HG02973 (cell line): ENCODE measurements around the gene PCIF1.
"Not testable (repeated sequence)": the region's sequence is repeated elsewhere in the genome, so short reads cannot be mapped to it uniquely, and the experiment has no call there.

Experiments
- ATAC-seq: cut with Tn5 transposase; IDR thresholded peaks from one replicate; pipeline ENCODE4 v1.9.1; 2021; ENCODE audit warnings: moderate library complexity; ENCODE audit not compliant: unreplicated experiment

PCIF1 gene

DNA sequence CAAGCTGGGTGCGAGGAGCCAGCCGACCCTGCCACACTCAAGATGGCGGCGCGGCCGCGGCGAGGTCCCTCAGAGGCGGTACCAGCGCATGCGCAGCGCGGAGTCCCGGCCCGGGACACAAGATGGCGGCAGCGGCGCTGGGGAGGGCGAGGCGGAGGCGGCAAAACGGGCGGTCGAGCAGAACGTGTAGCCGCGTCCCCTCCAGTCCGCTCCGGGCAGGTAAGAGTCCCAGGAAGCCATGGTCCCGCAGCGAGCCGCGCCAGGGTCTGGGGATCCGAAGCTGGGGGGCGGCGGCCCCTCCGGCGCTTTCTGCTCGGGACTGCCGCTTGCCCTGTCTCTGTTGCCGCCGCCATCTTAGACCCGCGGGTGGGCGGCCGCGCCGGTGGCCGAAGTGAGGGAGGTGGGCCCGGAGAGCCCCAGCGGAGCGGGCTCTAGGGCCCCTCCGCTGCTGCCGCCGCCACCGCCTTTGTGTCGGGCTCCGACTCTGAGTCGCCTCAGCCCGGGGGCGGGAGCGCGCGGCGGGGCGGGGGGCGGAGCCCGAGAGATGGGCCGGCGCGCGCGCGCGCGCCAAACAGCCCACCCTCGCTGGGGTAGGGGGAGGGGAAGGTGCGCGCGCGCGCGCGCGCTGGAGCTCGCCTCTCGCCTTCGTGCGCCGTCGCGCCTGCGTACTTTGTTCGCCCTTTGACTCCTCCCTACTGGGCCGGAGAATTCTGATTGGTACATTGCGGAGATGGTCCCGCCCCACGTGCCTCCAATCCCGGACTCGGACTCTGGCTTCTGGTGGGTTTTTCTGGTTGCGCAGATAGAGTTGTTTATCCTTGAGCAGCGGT, at the start of gene PCIF1:
PCIF1 (plus strand) TSS at position 98 of the 830 bp plus-strand sequence. CDS start 4,317 bp downstream, outside the sequence.
- ATAC-seq = peak; percentile 72

DNA sequence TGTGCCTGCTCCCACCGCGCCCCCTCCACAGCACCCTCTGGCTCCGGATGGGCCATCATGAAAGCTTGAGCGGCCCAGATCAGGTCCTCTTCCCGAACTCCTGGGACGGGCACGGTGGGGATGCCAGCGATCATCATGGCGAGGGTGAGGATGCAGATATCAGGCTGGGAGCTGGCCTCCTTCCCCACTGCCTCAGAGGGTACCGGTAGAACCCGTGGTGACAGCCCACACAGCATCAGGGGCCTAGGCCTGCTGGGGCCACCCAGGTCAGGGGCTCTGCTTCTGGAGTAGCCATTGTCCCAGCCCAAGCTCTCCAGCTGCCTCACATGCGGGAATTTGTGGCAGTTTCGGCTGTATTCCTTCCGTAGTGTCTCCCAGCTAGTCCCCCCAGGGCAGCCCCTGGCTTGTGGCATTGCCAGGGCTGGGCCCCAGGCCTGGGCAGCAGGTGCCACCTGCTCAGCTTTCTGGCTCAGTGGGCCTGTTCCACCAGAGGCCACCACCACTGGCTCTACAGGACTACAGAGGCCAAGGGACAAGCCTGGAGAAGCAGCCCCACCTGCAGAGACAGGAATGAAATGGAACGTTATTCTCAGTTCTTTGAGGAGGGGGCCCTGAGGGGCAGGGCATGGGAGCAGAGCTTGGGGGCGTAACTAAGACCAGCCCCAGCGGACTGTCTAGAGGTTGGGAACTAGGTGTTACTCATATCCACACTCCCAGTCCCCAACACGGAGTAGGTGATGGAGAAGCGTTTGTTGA, 47.7 kb upstream of the PCIF1 start:
- no peak for ATAC-seq

DNA sequence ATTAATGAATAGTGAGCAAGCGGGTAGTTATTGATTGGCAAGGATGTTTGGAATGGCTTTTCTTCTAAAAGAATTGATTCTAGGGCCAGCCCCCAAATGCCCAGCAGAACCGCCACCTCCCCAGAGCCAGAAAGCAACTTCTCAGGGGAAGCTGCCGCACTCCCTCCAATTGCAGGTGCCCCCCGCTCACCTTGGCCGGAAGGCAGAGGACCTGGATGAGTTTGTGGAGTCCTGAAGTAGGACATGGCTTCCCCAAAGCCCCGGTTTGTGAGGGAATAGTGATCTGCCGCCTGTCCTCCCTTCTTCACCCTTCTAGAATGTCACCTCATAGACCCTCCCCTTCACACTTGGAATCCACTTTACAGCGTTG, 47.2 kb upstream of the PCIF1 start, which contains the start of gene SPATA25:
SPATA25 (minus strand) TSS at position 277 of the 370 bp plus-strand sequence; CDS start at position 245, 32 bp downstream.
- no peak for ATAC-seq

DNA sequence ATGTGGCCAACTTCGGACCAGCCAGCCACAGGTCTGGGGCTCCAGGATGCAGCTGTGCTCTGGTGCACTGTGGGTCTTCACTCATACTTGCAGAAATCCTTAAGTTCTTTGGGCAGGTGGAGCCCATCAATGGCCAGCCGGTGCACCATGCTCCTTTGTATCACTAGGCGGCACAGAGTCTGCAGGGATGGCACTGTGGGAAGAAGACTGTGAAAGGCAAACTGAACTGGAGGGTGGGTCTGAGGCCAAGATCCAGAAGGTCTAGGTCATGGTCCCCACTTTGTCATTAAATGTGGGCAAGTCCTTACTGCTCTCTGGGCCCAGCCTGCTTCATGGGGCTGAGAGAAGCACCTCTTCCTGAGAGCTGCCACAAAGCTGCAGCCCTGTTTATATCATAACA, 45.8 kb upstream of the PCIF1 start:
- no peak for ATAC-seq

DNA sequence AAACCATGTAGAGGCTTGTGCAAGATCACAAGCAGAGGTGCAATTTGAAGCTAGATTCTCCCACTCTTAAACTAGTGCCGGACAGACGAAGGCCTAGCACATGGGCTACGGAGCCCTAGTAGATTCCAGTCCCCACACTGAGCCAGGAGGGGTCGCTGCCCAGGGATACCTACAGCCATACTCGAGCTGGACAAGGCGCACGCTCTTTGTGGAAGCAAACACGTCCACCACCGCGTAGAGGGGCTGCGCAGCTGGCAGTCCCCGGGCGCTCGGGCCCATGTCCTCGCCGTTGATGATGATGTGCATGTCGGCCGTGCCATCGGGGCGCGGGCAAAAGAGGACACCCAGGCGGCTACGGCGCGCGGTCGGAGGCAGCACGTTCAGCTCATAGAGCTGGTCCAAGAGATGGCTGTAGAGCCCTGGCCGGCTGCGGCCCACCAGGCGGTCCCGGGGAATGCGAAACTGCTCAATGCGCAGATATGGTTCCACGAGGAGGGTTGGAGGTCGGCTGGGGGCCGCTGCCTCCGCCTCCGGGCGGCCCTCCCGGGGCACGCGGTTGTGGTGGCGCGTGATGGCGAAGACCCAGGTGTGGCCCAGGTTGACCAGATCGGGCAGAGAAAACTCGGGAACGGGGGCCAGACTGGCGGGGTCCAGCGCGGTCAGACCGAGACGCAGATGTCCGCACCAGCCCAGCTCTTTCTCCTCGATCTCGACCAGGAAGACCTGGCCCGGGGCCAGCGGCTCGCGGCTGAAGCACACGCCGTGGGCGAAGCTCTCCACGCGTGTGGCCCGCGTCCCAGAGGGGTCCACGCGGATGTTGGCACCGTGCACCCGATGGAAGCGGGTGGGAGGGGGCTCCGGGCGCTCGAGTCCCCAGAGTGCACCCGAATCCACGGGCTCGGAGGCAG, 44.2 kb upstream of the PCIF1 start:
- peak; percentile 25 for ATAC-seq

DNA sequence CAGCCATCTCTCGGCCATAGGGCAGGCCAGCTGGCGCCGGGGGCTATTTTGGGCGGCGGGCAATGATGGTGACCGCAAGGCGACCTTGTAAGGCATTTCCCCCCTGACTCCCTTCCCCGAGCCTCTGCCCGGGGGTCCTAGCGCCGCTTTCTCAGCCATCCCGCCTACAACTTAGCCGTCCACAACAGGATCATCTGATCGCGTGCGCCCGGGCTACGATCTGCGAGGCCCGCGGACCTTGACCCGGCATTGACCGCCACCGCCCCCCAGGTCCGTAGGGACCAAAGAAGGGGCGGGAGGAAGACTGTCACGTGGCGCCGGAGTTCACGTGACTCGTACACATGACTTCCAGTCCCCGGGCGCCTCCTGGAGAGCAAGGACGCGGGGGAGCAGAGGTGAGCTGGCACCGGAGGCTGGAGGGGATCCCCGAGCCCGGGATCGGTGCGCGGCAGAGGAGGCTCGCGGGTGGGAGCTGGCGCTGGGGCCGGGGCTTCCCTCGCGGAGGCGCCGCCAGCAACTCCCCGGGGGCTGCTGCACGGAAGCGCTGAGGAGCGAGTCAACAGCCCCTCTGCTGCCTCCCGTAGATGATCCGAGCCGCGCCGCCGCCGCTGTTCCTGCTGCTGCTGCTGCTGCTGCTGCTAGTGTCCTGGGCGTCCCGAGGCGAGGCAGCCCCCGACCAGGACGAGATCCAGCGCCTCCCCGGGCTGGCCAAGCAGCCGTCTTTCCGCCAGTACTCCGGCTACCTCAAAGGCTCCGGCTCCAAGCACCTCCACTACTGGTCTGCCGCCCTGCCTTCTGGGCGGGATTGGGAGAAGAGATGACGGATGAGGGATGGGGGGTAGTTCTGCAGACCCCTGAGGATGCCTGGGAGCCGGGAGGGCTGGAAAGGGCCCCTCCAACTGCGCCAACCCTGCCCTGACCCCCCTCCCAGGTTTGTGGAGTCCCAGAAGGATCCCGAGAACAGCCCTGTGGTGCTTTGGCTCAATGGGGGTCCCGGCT, 43.2 kb upstream of the PCIF1 start, which contains the start of the genes CTSA and NEURL2:
CTSA (plus strand) TSS at position 351 of the 999 bp plus-strand sequence; CDS start at position 585, 234 bp downstream.
NEURL2 (minus strand) TSS at position 224 of the 999 bp plus-strand sequence; CDS start at position 7, 217 bp downstream.
- ATAC-seq = peak; percentile 66

DNA sequence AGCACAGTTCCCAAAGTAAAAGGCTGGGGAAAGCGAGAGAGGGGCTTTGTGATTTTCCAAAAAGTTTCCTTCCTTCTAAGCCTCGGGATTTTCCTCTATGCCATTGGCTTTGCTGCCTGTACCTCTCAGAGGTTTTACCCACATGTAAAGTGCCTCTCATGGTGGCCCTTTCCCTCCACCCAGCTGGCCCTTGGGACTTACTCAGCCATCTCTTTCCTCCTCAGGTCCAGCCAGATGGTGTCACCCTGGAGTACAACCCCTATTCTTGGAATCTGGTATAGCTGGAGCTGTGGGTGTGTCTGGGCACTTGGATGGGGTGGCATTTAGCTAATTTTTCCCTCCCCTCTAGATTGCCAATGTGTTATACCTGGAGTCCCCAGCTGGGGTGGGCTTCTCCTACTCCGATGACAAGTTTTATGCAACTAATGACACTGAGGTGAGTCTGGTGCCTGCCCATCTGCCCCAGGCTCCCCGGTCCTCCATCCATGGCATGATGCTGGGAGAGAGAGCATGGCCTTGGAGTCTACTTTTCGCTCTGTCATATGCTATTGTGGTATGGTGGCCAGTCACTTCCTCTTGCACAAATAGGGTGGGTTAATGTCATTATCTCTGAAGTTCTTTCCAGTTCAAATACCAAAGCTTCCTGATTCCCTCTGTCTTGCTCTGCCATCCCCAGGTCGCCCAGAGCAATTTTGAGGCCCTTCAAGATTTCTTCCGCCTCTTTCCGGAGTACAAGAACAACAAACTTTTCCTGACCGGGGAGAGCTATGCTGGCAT, 42.2 kb upstream of the PCIF1 start:
- ATAC-seq = no peak

DNA sequence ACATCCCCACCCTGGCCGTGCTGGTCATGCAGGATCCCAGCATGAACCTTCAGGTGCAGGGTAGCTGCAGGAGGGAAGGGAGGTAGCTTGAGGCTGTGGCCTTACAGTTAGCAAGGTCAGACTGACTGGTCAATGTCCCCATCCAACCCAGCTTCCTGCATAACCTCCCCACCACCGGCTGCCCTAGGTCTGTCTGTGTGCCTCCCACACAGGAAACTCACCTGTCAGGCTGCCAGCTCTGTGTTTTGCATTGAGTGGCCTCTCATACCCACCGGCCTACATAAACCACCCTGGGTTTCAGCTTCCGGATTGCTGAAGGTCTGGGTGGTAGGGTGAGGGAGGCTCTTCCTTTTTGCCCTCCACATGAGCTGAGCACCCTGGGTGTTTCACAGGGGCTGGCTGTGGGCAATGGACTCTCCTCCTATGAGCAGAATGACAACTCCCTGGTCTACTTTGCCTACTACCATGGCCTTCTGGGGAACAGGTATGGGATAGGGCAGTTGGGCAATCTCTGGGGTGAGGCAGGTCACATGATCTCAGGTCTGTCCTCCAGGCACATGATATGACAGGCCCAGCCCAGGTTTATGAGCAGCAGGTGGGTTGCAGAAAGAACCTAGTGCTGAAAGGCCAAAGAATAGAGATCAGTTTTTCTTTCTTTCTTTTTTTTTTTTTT, 41.5 kb upstream of the PCIF1 start:
- no peak for ATAC-seq

DNA sequence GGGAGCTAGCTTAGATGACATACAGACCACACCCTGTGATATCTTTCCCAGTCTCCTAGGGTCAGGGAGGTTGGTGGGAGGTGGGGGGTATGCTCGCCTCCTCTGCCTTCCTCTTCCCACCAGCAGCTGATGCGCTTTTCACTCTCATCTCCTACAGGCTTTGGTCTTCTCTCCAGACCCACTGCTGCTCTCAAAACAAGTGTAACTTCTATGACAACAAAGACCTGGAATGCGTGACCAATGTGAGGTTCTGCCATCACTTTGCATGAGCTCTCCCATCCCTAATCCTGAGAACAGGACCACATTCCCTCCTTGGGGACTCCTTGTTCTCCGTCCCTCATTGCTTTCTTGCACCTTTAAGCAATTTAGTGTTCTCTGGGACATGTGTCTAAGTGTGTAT, 40.7 kb upstream of the PCIF1 start:
- ATAC-seq = no peak

DNA sequence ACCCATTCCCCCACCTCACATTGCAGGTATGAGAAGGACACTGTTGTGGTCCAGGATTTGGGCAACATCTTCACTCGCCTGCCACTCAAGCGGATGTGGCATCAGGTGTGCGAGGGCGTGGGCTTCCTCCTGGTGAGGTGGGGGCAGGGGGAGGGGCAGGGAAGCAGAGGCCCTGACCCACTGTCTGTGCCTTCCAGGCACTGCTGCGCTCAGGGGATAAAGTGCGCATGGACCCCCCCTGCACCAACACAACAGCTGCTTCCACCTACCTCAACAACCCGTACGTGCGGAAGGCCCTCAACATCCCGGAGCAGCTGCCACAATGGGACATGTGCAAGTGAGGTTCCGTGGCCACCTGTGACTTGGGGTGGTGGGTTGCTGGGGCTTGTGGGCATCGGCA, 39.7 kb upstream of the PCIF1 start:
- ATAC-seq = no peak

DNA sequence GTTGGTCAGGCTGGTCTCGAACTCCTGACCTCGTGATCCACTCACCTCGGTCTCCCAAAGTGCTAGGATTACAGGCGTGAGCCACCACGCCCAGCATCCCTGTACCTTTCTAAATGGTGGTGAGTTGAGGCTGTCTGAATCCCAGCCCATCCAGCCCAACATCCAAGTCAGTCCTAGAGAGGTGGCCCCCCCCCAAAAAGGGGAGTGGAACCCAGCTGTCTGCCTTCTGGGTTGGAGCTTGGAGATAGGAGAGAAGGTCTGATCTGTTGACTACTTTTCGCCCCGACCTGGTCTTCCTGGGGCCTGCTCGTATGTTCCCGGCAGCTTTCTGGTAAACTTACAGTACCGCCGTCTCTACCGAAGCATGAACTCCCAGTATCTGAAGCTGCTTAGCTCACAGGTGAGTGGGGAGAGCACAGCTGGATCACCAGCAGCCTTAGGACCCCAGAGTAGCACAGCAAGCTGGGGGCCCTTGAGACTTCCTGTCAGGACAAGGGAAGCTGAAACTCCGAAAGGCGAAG, 37.8 kb upstream of the PCIF1 start:
- ATAC-seq = no peak

DNA sequence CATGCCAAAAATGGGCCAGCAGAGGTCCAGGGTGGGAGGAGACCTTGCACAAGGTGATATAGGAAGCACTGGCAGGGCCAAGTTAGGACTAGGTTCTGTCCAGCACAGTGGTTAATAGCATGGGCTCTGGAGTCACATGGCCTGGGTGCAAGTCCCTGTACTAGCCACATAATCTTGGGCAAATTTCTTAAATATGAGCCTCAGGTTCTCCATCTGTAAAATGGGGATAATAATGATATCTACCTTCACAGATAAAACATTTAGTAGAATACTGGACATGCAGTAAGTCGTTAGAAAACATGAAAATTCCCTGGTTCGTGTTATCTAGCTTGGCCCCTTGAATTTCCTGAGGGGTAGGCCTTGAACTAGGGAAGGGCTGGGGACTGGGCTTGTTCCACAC, 37.2 kb upstream of the PCIF1 start:
- no peak for ATAC-seq

DNA sequence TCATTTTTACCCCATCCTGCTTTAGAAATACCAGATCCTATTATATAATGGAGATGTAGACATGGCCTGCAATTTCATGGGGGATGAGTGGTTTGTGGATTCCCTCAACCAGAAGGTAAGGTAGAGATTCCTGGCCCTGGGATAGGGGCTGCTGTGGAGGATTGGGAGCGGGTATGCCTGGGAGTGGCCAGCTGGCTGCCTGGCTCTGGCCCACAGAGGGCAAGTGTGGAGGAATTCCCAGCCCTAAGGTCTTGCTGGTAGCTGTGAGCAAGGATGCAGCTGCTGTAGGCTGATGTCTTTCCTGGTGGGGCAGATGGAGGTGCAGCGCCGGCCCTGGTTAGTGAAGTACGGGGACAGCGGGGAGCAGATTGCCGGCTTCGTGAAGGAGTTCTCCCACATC, 36.8 kb upstream of the PCIF1 start:
- no peak for ATAC-seq

DNA sequence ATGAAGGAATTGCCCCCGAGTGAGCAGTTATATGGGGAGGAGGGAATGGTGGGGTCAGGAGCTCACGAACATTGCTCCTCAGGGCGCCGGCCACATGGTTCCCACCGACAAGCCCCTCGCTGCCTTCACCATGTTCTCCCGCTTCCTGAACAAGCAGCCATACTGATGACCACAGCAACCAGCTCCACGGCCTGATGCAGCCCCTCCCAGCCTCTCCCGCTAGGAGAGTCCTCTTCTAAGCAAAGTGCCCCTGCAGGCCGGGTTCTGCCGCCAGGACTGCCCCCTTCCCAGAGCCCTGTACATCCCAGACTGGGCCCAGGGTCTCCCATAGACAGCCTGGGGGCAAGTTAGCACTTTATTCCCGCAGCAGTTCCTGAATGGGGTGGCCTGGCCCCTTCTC, 36.2 kb upstream of the PCIF1 start:
- no peak for ATAC-seq

DNA sequence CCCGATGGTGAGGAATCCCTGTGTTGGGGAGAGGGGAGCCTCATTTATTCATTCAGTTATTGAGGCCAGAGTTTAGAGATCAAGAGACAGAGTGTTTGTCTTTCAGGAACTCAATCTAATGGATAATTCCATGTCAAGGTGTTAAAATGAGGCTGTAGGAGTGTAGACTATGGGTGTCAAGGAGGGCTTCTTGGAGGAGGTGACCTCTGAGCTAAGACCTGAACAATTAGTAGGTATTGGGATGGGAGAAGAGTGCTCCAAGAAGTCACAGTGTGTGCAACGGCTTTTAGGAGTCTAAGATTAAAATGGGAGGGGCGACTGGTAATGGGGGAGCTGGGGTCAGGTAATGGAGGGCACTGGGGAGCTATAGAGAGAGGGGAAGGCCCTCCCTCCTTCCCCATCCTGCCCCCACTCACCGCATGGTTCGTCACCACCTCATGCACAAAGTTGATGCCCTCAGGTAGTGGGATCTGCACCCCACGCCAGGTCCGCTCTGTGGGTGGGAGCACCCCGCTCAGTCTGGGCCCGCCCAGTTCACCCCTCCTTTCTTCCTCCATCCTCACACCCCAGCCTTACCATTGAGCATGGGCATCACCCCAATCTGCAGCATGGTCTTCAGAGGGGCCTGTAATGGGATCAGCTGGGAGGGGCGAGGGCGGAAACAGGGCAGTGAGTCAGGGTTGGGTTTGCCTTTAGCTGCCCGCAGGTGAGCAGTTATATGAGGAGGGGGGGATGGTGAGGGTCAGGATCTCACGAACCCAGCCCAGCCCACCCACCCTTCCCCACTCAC, 35.2 kb upstream of the PCIF1 start:
- ATAC-seq = no peak

DNA sequence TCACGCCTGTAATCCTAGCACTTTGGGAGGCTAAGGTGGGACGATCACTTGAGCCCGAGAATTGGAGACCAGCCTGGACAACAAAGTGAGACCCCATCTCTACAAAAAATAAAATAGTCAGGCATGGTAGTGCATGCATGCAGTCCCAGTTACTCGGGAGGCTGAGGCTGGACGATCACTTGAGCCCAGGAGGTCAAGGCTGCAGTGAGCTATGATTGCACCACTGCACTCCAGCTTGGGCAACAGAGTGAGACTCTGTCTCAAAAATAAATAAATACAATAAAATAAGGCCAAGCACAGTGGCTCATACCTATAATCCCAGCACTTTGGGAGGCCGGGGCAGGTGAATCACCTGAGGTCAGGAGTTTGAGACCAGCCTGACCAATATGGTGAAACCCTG, 33.2 kb upstream of the PCIF1 start:
- not testable (repeated sequence) for ATAC-seq

DNA sequence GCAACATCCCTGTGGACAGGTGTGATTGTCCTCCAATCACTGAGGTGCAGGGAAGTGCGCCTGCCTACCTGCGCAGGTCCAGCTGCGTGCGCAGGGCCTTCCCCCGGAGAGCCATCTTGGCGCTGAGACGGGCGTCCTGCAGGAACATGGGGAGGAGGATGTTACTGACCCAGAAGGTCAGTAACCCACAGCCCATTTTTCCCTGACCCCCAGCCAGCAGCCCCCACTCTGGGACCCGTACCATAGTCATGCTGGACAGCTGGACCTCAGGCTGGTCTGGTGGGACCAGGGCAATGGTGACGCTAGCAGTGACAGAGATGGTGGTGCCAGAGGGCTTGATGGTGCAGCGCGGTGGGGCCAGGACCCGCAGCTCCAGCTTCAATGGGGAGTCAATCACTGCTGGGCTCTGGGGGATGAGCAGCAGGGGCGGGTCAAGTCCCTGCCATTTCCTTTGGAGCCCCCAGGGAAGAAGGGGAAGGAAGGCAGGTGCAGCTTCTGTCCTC, 32.2 kb upstream of the PCIF1 start:
- ATAC-seq = no peak
